ENCODE results near the gene EID1.

The EID1 gene

GRCh38 chr15:48899793-48900192 is 21.9 kb downstream of the EID1 start:
- Histone ChIP-seq H3K4me3 (ENCODE audit: low read depth, low read length) (no peak overlapping the region), H3K27ac (ENCODE audit: extremely low read depth, low read depth, low read length) (no peak overlapping the region), H3K4me1 (ENCODE audit: control insufficient read depth, insufficient read depth, low read length) (peaks cover 8% of the 10 kb centered on the region), H3K36me3 (ENCODE audit: control insufficient read depth in 2 of 2, insufficient read depth in 1 of 2, low read length in 2 of 2) (no peaks in the 10 kb centered on the region), H3K9me3 (ENCODE audit: control insufficient read depth, insufficient read depth, low read depth, low read length) (no peaks in the 10 kb centered on the region)
- no peak for TF ChIP-seq ZNF549 (tag by site-specific recombination; IDR thresholded peaks at IDR 0.05)
- TF ChIP-seq ZNF19 (tag by site-specific recombination; IDR thresholded peaks at IDR 0.05; ENCODE audit: low read depth): no peak
- TF ChIP-seq, protein P1, sequence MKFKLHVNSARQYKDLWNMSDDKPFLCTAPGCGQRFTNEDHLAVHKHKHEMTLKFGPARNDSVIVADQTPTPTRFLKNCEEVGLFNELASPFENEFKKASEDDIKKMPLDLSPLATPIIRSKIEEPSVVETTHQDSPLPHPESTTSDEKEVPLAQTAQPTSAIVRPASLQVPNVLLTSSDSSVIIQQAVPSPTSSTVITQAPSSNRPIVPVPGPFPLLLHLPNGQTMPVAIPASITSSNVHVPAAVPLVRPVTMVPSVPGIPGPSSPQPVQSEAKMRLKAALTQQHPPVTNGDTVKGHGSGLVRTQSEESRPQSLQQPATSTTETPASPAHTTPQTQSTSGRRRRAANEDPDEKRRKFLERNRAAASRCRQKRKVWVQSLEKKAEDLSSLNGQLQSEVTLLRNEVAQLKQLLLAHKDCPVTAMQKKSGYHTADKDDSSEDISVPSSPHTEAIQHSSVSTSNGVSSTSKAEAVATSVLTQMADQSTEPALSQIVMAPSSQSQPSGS (tag by site-specific recombination; IDR thresholded peaks at IDR 0.05; ENCODE audit: low read depth): peak; percentile 26; the same call in 1 of the 2 replicates
- no peak for TF ChIP-seq ZNF473 (tag by site-specific recombination; IDR thresholded peaks at IDR 0.05)
- TF ChIP-seq ZNF530 (tag by site-specific recombination; IDR thresholded peaks at IDR 0.05; ENCODE audit: low read depth): no peak
- TF ChIP-seq SCRT2 (tag by site-specific recombination; IDR thresholded peaks at IDR 0.05): peak; percentile 67
- TF ChIP-seq, protein P2, sequence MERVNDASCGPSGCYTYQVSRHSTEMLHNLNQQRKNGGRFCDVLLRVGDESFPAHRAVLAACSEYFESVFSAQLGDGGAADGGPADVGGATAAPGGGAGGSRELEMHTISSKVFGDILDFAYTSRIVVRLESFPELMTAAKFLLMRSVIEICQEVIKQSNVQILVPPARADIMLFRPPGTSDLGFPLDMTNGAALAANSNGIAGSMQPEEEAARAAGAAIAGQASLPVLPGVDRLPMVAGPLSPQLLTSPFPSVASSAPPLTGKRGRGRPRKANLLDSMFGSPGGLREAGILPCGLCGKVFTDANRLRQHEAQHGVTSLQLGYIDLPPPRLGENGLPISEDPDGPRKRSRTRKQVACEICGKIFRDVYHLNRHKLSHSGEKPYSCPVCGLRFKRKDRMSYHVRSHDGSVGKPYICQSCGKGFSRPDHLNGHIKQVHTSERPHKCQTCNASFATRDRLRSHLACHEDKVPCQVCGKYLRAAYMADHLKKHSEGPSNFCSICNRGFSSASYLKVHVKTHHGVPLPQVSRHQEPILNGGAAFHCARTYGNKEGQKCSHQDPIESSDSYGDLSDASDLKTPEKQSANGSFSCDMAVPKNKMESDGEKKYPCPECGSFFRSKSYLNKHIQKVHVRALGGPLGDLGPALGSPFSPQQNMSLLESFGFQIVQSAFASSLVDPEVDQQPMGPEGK (tag by site-specific recombination; IDR thresholded peaks at IDR 0.05): no peak
- TF ChIP-seq ZNF558 (tag by site-specific recombination; IDR thresholded peaks at IDR 0.05): no peak
- no peak for TF ChIP-seq ZNF292 (tag by site-specific recombination; IDR thresholded peaks at IDR 0.05; ENCODE audit: borderline replicate concordance, low read depth)
- TF ChIP-seq ZNF211 (tag by site-specific recombination; IDR thresholded peaks at IDR 0.05; ENCODE audit: low read depth): no peak
- TF ChIP-seq ZNF140 (tag by site-specific recombination; IDR thresholded peaks at IDR 0.05): no peak
- no peak for TF ChIP-seq ZNF138 (tag by site-specific recombination; IDR thresholded peaks at IDR 0.05; ENCODE audit: borderline replicate concordance)
- no peak for TF ChIP-seq ZNF621 (tag by site-specific recombination; IDR thresholded peaks at IDR 0.05)
- TF ChIP-seq MZF1 (tag by site-specific recombination; IDR thresholded peaks at IDR 0.05; ENCODE audit: borderline replicate concordance): no peak
- TF ChIP-seq, protein P3, sequence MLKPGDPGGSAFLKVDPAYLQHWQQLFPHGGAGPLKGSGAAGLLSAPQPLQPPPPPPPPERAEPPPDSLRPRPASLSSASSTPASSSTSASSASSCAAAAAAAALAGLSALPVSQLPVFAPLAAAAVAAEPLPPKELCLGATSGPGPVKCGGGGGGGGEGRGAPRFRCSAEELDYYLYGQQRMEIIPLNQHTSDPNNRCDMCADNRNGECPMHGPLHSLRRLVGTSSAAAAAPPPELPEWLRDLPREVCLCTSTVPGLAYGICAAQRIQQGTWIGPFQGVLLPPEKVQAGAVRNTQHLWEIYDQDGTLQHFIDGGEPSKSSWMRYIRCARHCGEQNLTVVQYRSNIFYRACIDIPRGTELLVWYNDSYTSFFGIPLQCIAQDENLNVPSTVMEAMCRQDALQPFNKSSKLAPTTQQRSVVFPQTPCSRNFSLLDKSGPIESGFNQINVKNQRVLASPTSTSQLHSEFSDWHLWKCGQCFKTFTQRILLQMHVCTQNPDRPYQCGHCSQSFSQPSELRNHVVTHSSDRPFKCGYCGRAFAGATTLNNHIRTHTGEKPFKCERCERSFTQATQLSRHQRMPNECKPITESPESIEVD (tag by site-specific recombination; IDR thresholded peaks at IDR 0.05): no peak
- TF ChIP-seq KLF10 (tag by site-specific recombination; IDR thresholded peaks at IDR 0.05): no peak
- TF ChIP-seq ZFP69B (tag by site-specific recombination; IDR thresholded peaks at IDR 0.05): no peak
- no peak for TF ChIP-seq ZFP3 (tag by site-specific recombination; IDR thresholded peaks at IDR 0.05; ENCODE audit: low read depth)
- POLR2A ChIA-PET: no interaction called here
- CTCF ChIA-PET: interaction anchor here (1.2 kb wide), 1 partner anchor 9 kb away, joined by 3 read pairs; no protein-coding TSS in a partner anchor

- peak; percentile 77 for TF ChIP-seq ZSCAN4 (tag by site-specific recombination; IDR thresholded peaks at IDR 0.05)
- no peak for TF ChIP-seq HOXD13 (CRISPR knock-in tag; IDR thresholded peaks at IDR 0.05; ENCODE audit: borderline replicate concordance)
- CTCF ChIA-PET: no interaction called here
- Histone ChIP-seq H3K36me3 (ENCODE audit: control insufficient read depth in 2 of 2, insufficient read depth in 1 of 2, low read length in 2 of 2) (no peaks in the 10 kb centered on the region), H3K4me1 (ENCODE audit: control insufficient read depth, insufficient read depth, low read length) (no peaks in the 10 kb centered on the region), H3K9me3 (ENCODE audit: control insufficient read depth, insufficient read depth, low read depth, low read length) (no peaks in the 10 kb centered on the region), H3K27ac (ENCODE audit: extremely low read depth, low read depth, low read length) (no peak overlapping the region), H3K4me3 (ENCODE audit: low read depth, low read length) (no peak overlapping the region)
- POLR2A ChIA-PET: no interaction called here
Observed at GRCh38 chr15:48904758-48905157, 26.8 kb downstream of the EID1 start.
